GM23338 (cell line): Measurements from ENCODE around the gene APIP. TPM values are rescaled to one million over a fixed set of nuclear protein-coding genes. Genes with fewer than 3 reads are reported as not detected.
A peak's percentile ranks its signal among the peaks of the same experiment; 100 is the strongest.

Experiments used
- ATAC-seq: fragments of 200-7000 bp; cut with Tn5 transposase; 3 replicates; pipeline ENCODE4 v1.9.1; 2020
- DNase-seq: peaks from one replicate; pipeline ENCODE4 v3.0.0-alpha.2; 2015; ENCODE audit warnings: low spot score
- H2AFZ ChIP-seq: fragments of 200-600 bp; sonication (generic); 2 replicates; pipeline ENCODE4 v1.8.0; 2016; ENCODE audit warnings: antibody characterized with exemption, mild to moderate bottlenecking, moderate library complexity
- H3F3A ChIP-seq: fragments of 200-600 bp; sonication (generic); replicated peaks from 2 replicates; pipeline ENCODE4 v1.8.0; 2017; ENCODE audit warnings: antibody characterized with exemption, mixed run types, low read depth
- H3K27ac ChIP-seq: fragments of 200-600 bp; sonication (generic); 2 replicates; pipeline ENCODE4 v1.6.1; 2016; ENCODE audit warnings: low read depth
- H3K27me3 ChIP-seq: fragments of 200-600 bp; sonication (generic); 2 replicates; pipeline ENCODE4 v1.8.0; 2016; ENCODE audit warnings: mild to moderate bottlenecking, mixed run types, moderate library complexity; ENCODE audit not compliant: insufficient read depth
- H3K36me3 ChIP-seq: fragments of 200-600 bp; sonication (generic); 2 replicates; pipeline ENCODE4 v1.8.0; 2016; ENCODE audit warnings: mild to moderate bottlenecking; ENCODE audit not compliant: insufficient read depth
- H3K4me1 ChIP-seq: fragments of 200-600 bp; sonication (generic); 2 replicates; pipeline ENCODE4 v1.8.0; 2016; ENCODE audit warnings: mild to moderate bottlenecking, moderate library complexity; ENCODE audit not compliant: insufficient read depth
- H3K4me2 ChIP-seq: fragments of 200-600 bp; sonication (generic); 2 replicates; pipeline ENCODE4 v1.7.1; 2017; ENCODE audit warnings: mixed run types
- H3K4me3 ChIP-seq: fragments of 200-600 bp; sonication (generic); 2 replicates; pipeline ENCODE4 v1.6.1; 2016; ENCODE audit warnings: mixed run types
- H3K79me2 ChIP-seq: fragments of 200-600 bp; sonication (generic); replicated peaks from 2 replicates; pipeline ENCODE4 v1.8.0; 2017; ENCODE audit warnings: mild to moderate bottlenecking; ENCODE audit not compliant: insufficient read depth
- H3K9me2 ChIP-seq: fragments of 200-600 bp; sonication (generic); 2 replicates; pipeline ENCODE4 v1.8.0; 2017; ENCODE audit not compliant: insufficient read depth
- H4K20me1 ChIP-seq: fragments of 200-600 bp; sonication (generic); replicated peaks from 2 replicates; pipeline ENCODE4 v1.8.0; 2017; ENCODE audit warnings: mild to moderate bottlenecking; ENCODE audit not compliant: insufficient read depth
- H3K27ac Mint-ChIP-seq: 2 replicates; pipeline ENCODE4 v1.8.0; 2020; ENCODE audit warnings: inconsistent platforms, mild to moderate bottlenecking, moderate library complexity, mixed read lengths
- H3K27me3 Mint-ChIP-seq: 3 replicates; pipeline ENCODE4 v1.8.0; 2022; ENCODE audit warnings: low read depth, mild to moderate bottlenecking, moderate library complexity, mixed read lengths, inconsistent platforms; ENCODE audit not compliant: insufficient read depth, poor library complexity
- H3K36me3 Mint-ChIP-seq: 3 replicates; pipeline ENCODE4 v1.8.0; 2021; ENCODE audit warnings: low read depth, mild to moderate bottlenecking, inconsistent platforms, moderate library complexity, mixed read lengths
- H3K4me1 Mint-ChIP-seq: 3 replicates; pipeline ENCODE4 v1.8.0; 2020; ENCODE audit warnings: mild to moderate bottlenecking, inconsistent platforms, mixed read lengths
- H3K4me3 Mint-ChIP-seq: 3 replicates; pipeline ENCODE4 v1.8.0; 2021; ENCODE audit warnings: moderate library complexity, mild to moderate bottlenecking, inconsistent platforms, mixed read lengths
- H3K9me3 Mint-ChIP-seq: 3 replicates; pipeline ENCODE4 v1.8.0; 2020; ENCODE audit warnings: moderate library complexity, mild to moderate bottlenecking, inconsistent platforms, mixed read lengths
- CREB1 ChIP-seq: fragments of 250-450 bp; sonication (Bioruptor Pico); IDR thresholded peaks from 2 replicates; pipeline ENCODE4 v1.5.0; 2020; ENCODE audit warnings: low read depth, mild to moderate bottlenecking, moderate library complexity
- CTCF ChIP-seq, 2 experiments: fragments of 200-600 bp in 1 of 2; sonication (generic) in 1 of 2; conservative IDR thresholded peaks; 2 replicates each; pipeline versions ENCODE4 v1.5.1 to v1.6.1; 2016 to 2017; ENCODE audit warnings: antibody characterized with exemption in 2 of 2, low read depth in 2 of 2, mild to moderate bottlenecking in 2 of 2, moderate library complexity in 1 of 2
- ETS1 ChIP-seq: IDR thresholded peaks from 2 replicates; pipeline ENCODE4 v1.6.1; 2016; ENCODE audit warnings: antibody characterized with exemption
- EZH2 ChIP-seq: fragments of 200-600 bp; sonication (generic); IDR thresholded peaks from one replicate; pipeline ENCODE4 v1.8.0; 2017; ENCODE audit warnings: antibody characterized with exemption, mild to moderate bottlenecking, low read depth; ENCODE audit not compliant: unreplicated experiment
- NANOG ChIP-seq: IDR thresholded peaks from 2 replicates; pipeline ENCODE4 v1.6.1; 2016; ENCODE audit warnings: antibody characterized with exemption, borderline replicate concordance
- POLR2AphosphoS5 ChIP-seq: IDR thresholded peaks from 2 replicates; pipeline ENCODE4 v1.6.1; 2016; ENCODE audit warnings: antibody characterized with exemption, low read depth
- REST ChIP-seq: IDR thresholded peaks from one replicate; pipeline ENCODE4 v1.6.1; 2018; ENCODE audit warnings: antibody characterized with exemption; ENCODE audit not compliant: unreplicated experiment
- ZNF331 ChIP-seq: fragments of 250-450 bp; sonication (Bioruptor Pico); IDR thresholded peaks from 2 replicates; pipeline ENCODE4 v1.5.0; 2020; ENCODE audit warnings: low read depth, mild to moderate bottlenecking, moderate library complexity
- polyA plus RNA-seq: library from polyadenylated mRNA; unstranded; fragments of >200 nt; fragmentation: Nextera tagmentation; extraction: Ambion mirVana; gene quantifications from 2 replicates; pipeline ENCODE4 v1.2.1, GENCODE V29; 2016
- total RNA-seq: library from RNA; depleted of rRNA; stranded (reverse); fragments of >200 nt; shearing (Covaris generic); gene quantifications from 2 replicates; pipeline ENCODE4 v1.2.3, GENCODE V29; 2014

Gene APIP
- total and polyA plus RNA-seq, 2 experiments from 2014 or later, result 35.7 to 50.3 TPM

- TF ChIP-seq CTCF (conservative IDR thresholded peaks at IDR 0.05; ENCODE audit: low read depth in 2 of 2) (no peak), REST (no peak), EZH2 (no peak), ZNF331 (no peak), ETS1 (no peak), NANOG (no peak), CREB1 (no peak)
Observed at GRCh38 chr11:34843271-34843670, 72.9 kb downstream of the APIP start (continued).

- Histone ChIP-seq H3K4me1 (peaks cover 10% of the 10 kb centered on the region; the same call in 1 of the 2 replicates), H3K27me3 (no peaks in the 10 kb centered on the region), H3K36me3 (no peaks in the 10 kb centered on the region), H3K27ac (no peak overlapping the region), H2AFZ (no peak overlapping the region), H4K20me1 (no peaks in the 10 kb centered on the region), H3K4me3 (no peak overlapping the region), H3K4me2 (no peak overlapping the region), H3K79me2 (no peaks in the 10 kb centered on the region), H3K9me2 (peaks cover 6% of the 10 kb centered on the region; the same call in 1 of the 2 replicates), H3F3A (no peaks in the 10 kb centered on the region)
- ATAC-seq (peak; percentile 93), DNase-seq (peak; percentile 78)
- H3K9me3 Mint-ChIP-seq, result peaks cover 3% of the 10 kb centered on the region; the same call in 2 of the 3 replicates
- H3K27me3 Mint-ChIP-seq, result no peaks in the 10 kb centered on the region
- no peak overlapping the region for H3K4me3 Mint-ChIP-seq
- no peaks in the 10 kb centered on the region for H3K36me3 Mint-ChIP-seq
- peaks cover 11% of the 10 kb centered on the region for H3K4me1 Mint-ChIP-seq
- no peak overlapping the region for H3K27ac Mint-ChIP-seq
- TF ChIP-seq NANOG (no peak), ZNF331 (peak; percentile 92), POLR2AphosphoS5 (no peak), REST (no peak)
Observed at GRCh38 chr11:34840736-34841386, 75.3 kb downstream of the APIP start.
